ENCODE data around the gene SH3BGRL2. TPM values are rescaled to one million over a fixed set of nuclear protein-coding genes. Genes with fewer than 3 reads are reported as not detected.

Gene SH3BGRL2
- total RNA-seq, 4 donors from 2014 or later, result 20.6 to 121 (median 51.7) TPM

DNA sequence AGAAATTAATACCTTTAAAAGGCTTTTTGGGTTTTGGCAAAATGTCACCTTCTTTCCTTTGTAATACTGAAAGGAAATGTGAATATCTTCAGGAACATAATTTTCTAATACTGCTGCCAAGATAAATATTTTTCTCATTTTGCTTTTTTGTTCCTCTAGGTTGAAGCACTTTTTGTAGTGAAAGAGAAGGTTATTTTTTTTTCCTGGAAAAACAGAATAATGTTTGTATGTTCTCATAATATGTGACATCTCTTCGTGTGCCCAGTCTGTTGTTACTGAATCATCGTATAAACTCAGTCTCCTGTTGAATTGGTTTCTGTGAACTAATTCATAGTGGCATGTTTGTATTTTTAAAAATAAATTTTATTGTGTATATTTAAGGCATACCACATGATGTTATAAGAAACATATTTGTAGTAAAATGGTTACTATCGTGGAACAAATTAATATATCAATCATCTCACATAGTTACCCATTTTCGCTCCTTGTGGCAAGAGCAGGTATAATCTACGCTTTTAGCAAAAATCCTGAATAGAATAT, 74.4 kb downstream of the SH3BGRL2 start:
- TF ChIP-seq, protein P1, sequence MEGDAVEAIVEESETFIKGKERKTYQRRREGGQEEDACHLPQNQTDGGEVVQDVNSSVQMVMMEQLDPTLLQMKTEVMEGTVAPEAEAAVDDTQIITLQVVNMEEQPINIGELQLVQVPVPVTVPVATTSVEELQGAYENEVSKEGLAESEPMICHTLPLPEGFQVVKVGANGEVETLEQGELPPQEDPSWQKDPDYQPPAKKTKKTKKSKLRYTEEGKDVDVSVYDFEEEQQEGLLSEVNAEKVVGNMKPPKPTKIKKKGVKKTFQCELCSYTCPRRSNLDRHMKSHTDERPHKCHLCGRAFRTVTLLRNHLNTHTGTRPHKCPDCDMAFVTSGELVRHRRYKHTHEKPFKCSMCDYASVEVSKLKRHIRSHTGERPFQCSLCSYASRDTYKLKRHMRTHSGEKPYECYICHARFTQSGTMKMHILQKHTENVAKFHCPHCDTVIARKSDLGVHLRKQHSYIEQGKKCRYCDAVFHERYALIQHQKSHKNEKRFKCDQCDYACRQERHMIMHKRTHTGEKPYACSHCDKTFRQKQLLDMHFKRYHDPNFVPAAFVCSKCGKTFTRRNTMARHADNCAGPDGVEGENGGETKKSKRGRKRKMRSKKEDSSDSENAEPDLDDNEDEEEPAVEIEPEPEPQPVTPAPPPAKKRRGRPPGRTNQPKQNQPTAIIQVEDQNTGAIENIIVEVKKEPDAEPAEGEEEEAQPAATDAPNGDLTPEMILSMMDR (IDR thresholded peaks at IDR 0.05; ENCODE audit: low read depth), result no peak

DNA sequence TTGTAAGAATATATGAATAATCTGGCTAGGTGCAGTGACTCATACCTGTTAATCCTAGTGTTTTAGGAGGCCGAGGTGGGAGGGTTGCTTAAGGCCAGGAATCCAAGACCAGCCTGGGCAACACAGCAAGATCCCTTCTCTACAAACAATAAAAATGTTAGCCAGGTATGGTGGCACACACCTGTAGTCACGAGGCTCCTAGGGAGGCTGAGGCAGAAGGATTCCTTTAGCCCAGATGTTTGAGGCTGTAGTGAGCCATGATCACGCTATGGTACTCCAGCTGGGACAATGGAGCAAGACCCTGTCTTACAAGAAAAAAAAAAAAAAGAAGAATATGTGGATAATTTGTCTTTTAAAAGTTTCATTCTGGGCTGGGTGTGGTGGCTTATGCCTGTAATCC, 75.4 kb downstream of the SH3BGRL2 start:
- TF ChIP-seq, protein P1 (IDR thresholded peaks at IDR 0.05; ENCODE audit: low read depth), result no peak

DNA sequence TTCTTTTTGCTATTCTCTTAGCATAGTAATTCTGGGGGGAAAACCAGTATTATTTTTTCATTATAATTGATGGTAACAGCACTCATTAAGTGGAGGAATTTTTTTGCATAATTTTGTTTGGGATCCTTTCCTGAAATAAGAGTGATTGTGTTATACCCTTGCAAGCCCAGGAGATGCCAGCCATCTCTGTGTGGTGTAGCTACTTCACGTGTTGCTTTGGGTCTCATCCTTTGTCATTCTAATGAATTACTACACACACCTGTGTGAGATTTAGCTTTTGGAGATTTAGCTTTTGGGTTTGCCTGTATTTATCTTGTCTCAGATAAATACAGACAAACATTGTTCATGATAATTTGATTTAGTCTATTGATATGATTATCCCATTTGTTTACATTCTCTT, 76.5 kb downstream of the SH3BGRL2 start:
- TF ChIP-seq, protein P1 (IDR thresholded peaks at IDR 0.05; ENCODE audit: low read depth), result no peak

DNA sequence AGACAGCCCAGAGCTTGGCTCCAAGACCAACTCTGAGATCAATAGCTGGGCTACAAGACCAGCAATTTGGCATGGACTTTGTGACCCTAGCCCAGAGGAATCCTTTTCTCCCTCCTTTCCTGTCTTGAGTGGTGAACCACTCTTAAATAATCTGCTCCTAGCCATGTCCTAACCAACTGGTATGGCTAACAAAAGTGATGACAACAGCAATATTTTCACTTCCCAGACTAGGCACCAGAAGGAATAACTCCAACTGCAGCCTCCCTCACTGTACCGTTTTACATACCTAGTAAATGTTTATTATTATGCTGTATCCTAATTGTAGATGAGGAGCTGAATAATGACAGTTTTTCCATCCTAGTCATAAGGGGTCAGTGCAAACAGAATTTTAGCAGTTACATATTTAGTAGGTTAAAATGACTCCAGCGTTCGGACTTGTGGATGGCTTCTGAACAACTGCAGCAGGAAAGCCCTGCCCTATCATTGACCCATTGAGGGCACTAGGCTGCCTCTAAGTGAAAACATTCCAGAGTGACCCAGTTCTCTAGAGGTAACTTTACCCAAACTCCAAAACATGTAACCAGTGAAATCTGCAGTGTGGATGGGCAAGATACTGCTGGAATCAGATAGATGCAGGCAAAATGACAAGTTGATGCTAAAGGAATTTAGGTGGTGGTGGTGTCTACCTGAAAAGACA, 77.1 kb downstream of the SH3BGRL2 start:
- TF ChIP-seq, protein P1 (IDR thresholded peaks at IDR 0.05; ENCODE audit: low read depth), result no peak

DNA sequence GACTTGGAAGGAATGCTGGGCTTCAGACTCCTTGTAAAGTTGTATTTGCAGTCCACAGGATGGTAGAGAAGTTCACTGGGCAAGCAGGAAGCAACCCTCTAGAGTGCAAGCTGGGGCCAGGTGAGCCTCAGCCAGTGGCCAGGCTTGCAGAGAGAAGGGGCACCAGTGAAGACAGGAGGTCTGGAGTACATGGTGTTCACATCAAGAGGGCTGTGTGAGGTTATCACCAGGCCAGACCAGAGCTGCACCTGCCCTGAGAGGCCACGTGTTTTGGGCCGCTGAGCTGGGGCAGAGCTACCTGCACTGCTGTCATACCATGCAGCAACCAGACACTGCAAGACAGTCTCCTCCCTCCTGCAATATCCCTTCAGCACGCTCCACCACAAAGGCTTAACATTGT, 79.0 kb downstream of the SH3BGRL2 start:
- TF ChIP-seq, protein P1 (IDR thresholded peaks at IDR 0.05; ENCODE audit: low read depth), result no peak

DNA sequence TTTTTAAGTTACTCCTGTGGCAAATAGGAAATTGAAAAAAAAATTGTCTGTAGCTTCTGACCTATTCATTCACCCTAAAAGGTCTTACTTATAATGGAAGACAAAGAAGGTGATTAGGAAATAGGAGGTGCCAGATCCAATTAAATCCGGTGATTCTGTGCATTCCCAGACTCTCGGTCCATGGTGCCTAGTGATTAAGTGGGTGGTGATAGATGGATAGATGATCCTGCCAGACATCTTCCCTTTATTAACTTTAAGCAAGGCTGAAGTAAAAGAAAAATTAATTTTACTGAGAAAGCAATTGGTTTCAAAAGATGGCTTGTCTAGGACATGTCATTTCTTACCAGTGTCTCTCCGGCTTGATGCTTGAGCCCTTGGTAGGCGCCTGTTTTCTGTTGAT, 80.0 kb downstream of the SH3BGRL2 start:
- TF ChIP-seq, protein P1 (IDR thresholded peaks at IDR 0.05; ENCODE audit: low read depth), result no peak

DNA sequence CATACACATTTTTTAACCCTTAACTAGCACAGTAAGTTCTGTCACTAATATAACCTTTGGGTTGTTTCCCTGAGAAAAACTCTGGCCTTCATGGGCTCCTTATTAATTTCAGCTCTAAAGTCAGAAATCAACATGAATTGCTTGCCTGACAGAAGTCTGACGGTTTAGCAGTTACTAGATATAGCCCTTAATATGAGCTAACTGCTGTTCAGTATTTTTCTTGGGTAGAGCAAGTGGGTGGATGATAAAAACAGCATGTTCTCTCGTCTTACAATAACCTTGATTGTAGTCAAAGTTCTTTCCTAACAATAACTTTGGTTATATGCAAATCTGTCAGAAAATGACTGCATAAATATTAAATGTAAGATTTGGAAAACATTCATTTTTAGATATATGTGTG, 81.0 kb downstream of the SH3BGRL2 start:
- TF ChIP-seq, protein P1 (IDR thresholded peaks at IDR 0.05; ENCODE audit: low read depth), result no peak
